Glomerular endothelial cell (primary cell): ENCODE results near the gene MT1M. TPM values are rescaled to one million over a fixed set of nuclear protein-coding genes. Genes with fewer than 3 reads are reported as not detected.

Source experiments
- DNase-seq: peaks from one replicate; pipeline ENCODE4 v3.0.0-alpha.2; 2011; ENCODE audit warnings: low read depth, low spot score; ENCODE audit errors: extremely low read depth
- total RNA-seq: library from RNA; depleted of rRNA; stranded (reverse); fragments of >200 nt; gene quantifications from 2 replicates; pipeline ENCODE4 v1.2.3, GENCODE V29; 2015

The MT1M gene
- total RNA-seq, 1 donor from 2014 or later, result not detected

DNA sequence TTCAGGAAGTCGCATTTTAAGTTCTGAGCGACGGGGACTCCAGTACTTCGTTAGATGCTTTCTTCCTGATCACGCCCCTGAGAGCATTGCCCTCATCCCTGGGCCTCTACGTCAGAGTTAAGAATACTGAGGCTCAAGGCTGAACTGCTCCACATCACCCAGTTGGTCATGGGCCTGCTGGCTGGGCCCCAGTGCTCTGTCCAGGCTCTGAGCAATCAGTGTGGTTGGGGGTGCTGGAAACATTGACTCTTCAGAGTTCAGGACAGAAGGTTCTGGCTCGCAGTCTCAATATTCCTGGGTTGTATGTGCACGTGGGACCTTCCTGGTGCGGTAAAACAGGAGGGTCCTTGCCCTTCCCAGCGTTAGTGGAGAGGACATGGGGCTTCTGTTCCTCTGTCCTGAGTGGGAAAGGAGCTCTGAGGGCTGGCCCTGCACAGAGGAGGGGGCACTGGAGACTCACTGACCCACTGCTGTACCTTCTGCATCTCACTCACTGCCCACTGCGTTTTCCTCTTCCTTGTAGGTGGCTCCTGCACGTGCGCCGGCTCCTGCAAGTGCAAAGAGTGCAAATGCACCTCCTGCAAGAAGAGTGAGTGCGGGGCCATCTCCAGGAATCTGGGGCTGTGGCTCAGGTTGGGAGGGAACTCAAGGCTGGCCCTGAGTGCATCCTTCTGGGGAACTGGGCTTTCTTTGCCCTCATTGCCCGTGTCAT, 6.4 kb upstream of the MT1M start:
- no peak for DNase-seq

DNA sequence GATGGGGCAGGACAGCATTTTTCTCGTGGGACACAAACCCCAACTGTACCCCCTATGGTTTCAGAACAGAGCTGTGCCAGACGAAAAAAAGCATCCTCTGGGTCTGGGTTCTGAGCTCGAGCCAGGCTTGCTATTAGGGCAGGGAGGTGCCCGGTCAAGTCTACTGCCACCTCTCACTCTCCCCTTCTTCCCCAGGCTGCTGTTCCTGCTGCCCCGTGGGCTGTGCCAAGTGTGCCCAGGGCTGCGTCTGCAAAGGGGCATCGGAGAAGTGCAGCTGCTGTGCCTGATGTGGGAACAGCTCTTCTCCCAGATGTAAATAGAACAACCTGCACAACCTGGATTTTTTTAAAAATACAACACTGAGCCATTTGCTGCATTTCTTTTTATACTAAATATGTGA, 5.8 kb upstream of the MT1M start:
- DNase-seq, result no peak

DNA sequence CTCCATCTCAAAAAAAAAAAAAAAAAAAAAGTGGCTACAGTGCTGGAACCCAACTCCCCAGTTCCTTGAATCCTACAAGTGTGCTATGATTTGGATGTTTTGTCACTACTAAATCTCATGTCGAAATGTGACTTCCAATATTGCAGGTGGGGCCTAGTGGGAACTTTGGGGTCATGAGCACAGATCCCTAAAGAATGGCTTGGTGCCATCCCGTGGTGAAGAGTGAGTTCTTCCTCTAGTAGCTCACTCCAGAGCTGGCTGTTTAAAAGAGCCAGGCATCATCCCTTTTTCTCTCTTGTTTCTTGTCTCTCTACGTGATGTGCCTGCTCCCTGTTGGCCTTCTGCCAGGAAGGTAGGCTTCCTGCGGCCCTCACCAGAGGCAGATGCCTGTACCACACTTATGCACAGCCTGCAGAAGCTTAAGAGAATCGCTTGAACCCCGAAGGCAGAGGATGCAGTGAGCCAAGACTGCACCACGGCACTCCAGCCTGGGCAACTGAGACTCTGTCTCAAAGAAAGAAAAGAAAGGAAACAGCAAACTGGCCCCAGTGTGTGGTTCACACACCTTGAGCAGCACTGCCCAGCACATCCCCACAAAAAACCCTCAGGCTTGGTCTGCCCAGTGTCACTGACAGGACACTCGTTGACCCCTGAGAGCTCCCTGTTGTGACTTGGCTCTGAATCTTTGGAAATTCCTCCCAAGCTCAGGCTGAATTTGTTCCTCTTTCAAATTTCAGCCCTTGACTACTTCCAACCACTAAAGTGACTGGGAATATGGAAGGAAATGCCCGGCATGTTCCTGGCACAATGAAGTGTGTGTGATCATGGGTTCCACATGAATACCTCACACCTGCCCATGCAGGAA, 3.7 kb upstream of the MT1M start:
- DNase-seq, result no peak

DNA sequence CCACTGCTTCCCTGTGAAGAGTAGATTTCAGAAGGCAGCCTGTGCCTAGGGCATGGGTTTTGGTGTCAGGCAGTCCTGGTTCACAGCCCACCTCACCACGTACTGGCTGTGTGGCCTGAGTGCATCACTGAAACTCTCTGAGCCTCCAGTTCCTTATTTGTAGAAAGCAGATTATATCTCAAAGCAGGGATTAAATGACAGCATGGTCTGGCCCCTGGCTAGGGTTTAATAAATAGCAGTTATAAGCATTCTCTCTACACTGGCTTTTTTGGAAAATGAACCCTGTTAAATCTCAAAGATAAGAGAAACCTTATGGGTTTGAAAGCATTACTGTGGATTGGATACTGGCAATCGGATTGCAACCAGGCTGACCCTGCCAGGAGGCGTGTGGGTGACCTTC, 2.9 kb upstream of the MT1M start:
- no peak for DNase-seq

DNA sequence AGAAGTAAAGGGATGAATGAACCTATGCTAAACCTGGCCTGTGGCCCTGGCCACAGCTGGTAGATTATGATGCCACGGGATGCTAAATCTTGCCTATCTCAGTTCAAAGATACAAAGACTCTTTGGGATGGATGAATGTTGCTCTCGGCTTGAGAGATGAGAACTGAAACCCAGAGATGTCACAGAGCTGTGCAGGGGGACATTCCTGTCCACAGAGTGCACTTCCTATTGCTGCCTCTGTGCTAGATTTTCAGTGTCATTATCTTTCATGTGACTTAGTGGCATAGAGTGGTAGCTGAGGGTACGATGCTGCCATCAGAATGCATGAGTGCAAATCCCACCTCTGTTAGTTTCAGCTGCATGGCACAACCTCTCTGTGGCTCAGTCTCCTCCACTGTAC, 2.3 kb upstream of the MT1M start:
- no peak for DNase-seq

DNA sequence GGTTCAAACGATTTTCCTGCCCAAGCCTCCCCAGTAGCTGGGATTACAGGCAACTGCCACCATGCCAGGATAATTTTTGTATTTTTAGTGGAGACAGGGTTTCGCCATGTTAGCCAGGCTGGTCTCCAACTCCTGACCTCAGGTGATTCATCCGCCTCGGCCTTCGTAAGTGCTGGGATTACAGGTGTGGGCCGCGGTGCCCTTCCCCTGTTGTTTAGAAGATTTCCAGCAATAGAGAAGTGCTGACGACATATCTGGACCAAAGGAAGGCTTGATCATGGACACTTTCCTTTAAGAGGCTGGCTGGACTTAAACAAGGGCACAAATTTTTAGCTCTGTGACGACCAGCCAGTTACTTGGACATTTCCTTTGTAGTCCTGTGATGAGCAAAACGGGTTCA, 1.3 kb upstream of the MT1M start:
- no peak for DNase-seq

DNA sequence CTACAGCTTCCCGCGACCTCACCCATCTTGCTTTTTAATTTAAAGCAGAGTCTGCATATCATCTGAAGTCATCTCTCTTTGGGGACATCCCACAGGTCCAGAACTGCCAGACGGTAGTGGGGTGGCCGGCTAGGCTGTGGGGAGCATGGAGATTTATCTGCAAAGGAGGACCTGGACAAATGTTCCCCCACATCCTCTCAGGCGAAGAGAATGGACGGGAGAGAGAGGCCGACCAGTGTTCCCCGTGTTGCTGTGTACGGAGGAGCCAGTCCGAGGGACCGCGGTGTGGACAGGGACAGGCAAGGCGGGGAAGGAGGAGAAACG, 665 bp upstream of the MT1M start:
- no peak for DNase-seq

DNA sequence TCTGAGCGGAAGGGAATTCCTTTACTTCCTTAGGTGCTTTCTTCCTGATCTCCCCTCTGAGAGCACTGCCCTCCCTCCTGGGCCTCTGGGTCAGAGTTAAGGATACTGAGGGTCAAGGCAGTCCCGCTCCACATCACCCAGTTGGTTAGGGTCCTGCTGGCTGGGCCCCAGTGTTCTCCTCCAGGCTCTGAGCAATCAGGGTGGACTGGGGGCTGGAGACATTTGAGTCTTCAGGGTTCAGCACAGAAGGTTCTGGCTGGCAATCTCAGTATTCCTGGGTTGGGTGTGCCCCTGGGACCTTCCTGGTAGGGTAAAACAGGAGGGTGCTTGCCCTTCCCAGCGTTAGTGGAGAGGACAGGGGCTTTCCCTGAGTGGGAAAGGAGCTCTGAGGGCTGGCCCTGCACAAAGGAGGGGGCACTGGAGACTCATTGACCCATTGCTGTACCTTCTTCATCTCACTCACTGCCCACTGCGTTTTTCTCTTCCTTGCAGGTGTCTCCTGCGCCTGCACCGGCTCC, 448 bp downstream of the MT1M start:
- no peak for DNase-seq

DNA sequence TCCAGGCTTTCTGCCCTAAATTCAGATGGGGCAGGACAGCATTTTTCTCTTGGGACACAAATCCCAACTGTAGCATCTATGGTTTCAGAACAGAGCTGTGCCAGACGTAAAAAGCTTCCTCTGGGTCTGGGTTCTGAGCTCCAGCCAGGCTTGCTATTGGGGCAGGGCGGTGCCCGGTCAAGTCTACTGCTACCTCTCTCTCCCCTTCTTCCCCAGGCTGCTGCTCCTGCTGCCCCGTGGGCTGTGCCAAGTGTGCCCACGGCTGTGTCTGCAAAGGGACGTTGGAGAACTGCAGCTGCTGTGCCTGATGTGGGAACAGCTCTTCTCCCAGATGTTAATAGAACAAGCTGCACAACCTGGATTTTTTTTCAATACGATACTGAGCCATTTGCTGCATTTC, 1.1 kb downstream of the MT1M start:
- no peak for DNase-seq

DNA sequence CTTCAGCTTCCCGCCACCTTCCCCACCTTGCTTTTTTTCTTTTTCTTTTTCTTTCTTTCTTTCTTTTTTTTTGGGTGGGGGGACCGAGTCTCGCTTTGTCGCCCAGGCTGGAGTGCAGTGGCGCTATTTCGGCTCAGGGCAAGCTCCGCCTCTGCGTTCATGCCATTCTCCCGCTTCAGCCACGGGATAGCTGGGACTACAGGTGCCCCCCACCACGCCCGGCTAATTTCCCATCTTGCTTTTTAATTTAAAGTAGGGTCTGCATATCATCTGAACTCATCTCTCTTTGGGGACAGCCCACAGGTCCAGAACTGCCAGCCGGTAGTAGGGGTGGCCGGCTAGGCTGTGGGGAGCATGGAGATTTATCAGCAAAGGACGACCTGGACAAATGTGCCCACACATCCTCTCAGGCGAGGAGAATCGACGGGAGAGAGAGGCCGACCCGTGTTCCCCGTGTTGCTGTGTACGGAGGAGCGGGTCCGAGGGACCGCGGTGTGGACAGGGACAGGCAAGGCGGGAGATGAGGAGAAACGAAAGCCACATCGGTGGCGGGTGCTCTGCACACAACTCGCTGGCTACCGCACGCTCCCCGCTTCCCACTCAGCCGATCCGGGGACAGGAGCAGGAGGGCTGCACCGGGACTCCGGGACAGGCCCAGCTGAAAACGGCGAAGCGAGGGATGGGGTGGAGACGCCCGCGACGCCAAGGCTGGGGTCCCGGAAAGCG, 2.4 kb downstream of the MT1M start:
- DNase-seq, result no peak

DNA sequence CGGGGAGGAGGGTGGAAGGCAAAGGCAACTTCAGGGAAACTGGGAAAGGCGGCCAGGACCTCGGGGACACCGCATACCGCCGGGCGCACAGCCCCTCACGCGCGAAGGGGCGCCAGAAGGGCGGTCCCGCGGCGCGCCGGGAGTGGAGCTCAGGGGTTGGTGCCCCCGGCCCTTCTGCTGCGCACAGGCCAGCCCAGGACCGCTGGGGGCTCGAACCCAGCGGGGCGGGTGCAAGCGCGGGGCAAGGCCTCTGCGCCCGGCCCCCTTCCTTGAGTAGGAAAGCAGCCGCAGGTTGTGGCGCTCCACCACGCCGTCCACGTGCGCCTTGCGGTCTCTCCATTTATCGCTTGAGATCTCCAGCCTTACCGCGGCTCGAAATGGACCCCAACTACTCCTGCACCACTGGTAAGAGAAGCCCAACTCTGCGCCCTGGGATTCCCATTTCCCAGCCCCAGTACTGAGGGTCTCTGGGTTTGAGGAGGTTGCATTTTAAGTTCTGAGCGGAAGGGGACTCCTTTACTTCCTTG, 3.0 kb downstream of the MT1M start:
- no peak for DNase-seq

DNA sequence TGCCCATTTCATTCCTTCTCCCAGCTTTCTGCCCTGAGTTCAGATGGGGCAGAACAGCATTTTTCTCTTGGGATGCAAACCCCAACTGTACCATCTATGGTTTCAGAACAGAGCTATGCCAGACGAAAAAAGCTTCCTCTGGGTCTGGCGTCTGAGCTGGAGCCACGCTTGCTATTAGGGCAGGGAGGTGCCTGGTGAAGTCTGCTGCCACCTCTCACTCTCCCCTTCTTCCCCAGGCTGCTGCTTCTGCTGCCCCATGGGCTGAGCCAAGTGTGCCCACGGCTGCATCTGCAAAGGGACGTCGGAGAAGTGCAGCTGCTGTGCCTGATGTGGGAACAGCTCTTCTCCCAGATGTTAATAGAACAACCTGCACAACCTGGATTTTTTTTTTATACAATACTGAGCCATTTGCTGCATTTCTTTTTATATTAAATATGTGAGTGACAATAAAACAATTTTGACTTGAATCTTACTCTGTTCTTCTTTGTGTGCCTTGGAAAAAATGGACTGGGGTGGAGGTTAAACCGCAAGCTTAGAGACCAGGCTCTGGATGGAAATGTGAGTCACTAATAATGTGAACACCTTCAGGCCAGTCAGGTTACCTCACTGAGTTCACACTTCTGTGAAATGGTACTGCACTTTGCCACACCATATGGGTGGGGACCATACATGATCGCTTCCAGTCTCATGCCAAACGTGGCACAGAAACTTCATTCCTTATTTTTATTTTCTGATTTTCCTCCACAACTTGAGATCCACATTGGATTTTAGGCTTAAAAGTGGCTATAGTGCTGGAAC, 4.4 kb downstream of the MT1M start:
- DNase-seq, result no peak

DNA sequence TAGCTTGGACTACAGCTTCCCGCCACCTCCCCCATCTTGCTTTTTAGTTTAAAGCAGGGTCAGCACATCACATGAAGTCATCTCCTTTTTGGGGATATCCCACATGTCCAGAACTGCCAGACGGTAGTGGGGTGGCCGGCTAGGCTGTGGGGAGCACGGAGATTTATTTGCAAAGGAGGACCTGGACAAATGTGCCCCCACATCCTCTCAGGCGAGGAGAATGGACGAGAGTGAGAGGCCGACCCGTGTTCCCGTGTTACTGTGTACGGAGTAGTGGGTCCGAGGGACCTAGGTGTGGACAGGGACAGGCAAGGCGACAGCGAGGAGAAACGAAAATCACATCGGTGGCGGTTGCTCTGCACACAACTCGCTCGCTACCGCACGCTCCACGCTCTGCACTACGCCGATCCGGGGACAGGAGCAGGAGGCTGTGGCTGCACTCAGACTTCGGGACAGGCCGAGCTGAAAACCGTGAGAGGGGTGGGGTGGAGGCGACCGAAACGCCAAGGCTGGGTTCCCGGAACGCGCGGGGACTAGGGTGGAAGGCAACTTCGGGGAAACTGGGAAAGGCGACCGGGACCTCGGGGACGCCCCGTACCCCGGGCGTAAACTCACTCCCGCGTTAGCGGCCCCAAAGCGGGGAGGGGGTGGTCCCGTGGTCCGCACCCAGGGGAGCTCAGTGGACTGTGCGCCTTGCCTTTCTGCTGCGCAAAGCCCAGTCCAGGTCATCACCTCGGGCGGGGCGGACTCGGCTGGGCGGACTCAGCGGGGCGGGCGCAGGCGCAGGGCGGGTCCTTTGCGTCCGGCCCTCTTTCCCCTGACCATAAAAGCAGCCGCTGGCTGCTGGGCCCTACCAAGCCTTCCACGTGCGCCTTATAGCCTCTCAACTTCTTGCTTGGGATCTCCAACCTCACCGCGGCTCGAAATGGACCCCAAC, 5.6 kb downstream of the MT1M start, which contains the start of gene MT1A:
Gene MT1A (plus strand): TSS at position 853 of the 937 bp plus-strand sequence. CDS start 73 bp downstream, at position 926.
- DNase-seq, result no peak

DNA sequence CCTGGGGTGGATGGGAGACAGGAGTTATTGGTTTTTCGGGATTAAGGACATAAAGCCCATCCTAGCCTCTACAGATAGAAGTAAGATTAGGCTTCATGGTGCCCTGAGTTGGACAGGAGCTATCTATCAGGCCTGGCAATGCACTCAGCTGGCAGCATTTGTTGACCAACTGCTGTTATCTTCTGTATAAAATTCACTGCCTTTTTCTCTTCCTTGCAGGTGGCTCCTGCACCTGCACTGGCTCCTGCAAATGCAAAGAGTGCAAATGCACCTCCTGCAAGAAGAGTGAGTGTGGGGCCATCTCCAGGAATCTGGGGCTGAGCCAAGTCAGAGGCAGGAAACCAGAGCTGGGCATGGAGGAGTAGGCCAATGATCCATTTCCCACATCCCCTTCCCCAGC, 6.6 kb downstream of the MT1M start:
- no peak for DNase-seq

DNA sequence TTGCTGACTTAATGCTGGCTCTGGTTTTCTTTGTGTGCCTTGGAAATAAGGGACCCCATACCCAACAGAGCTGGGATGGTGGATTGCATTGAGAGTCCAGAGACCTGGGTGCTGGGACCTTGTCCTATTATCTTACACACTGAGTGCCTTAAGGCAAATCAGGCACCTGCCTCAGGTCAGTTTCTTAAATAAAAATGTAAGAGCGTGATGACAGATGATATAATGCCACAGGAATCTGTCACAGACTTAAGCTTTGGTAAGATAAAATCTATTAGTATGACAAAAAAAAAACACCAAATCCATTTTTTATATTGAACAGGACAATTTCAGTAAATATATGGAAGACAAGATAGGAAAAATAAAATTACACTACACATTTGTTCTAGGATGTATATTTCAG, 7.6 kb downstream of the MT1M start:
- DNase-seq, result no peak

DNA sequence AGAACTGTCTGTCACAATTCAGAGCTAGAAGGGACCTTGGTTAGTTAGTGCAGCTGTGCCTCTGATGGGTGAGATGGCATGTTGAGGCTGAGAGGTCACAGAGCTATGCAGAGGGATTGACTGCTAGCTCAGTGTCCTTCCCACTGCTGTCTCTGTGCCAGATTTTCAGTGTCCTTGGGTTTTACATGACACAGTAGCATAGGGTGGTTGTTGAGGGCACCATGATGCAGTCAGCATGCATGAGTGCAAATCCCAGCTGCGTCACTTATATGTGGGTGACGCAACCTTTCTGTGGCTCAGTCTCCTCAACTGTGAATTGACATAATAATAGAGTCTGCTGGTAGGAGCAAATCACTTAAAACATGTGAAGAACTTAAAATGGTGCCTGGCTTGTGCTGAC, 8.7 kb downstream of the MT1M start:
- DNase-seq, result no peak

DNA sequence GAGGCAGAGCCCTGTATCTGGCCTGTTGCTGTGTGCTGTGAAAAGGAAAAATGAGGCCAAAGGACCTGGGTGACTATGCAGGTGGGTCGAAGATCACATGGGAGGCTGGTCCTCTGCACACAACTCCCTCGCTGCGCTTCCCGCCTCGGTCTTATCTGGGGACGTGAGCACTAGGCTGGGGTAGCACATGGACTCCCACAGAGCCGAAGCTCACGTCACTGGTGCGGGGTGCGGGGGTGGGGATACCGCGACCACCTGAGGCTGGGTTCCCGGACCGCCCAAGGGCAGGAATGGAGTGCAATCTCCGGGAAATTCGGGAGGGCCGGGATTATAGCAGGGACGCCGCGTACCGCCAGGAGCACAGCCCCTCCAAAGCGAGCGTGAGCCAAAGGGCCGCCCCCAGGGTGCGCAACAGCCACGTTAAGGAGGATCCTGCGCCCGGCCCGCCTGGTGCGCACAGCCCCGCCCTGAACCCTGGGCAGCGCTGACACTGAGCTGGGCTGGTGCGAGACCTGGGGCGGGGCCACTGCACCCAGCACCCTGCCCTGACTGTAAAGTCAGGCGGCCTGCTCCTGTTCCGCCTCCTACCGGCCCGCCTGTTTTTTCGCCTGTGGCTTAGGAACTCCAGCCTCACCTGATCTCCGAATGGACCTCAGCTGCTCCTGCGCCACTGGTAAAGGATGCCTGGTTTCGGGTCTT, 10.8 kb downstream of the MT1M start:
- no peak for DNase-seq

DNA sequence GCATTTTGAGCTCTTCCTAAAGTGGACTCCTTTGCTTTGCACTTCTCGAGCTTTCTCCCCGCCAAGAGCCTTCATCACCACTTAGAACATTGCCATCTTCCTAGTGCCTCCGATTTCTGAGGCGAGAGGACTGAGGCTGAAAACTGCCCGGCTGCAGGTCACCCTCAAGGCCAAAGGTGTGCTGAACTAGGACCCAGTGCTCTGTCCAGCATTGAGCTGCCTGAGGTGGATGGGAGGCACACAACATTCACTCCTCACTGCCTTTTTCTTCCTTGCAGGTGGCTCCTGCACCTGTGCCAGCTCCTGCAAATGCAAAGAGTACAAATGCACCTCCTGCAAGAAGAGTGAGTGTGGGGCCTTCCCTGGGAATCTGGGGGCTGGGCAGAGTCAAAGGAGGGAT, 11.4 kb downstream of the MT1M start:
- DNase-seq, result no peak

DNA sequence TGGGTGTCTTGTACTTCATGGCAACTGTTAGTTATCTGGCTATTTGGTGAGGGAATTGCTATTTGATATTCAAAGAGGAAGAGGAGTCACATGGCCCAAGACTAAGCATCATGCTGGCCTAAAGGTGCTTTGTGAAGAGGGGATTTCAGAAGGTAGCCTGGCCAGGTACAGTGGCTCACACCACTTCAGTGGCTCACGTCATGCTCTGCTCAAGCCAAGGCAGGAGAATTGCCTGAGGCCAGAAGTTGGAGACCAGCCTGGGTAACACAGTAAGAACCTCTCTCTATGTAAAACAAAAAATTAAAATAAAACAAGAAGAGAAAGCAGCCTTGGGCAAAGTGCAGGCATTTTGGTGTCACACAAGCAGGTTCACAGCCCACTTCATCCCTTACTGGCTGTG, 12.9 kb downstream of the MT1M start:
- no peak for DNase-seq
